ENCODE measurements around the gene MPPE1.

DNA sequence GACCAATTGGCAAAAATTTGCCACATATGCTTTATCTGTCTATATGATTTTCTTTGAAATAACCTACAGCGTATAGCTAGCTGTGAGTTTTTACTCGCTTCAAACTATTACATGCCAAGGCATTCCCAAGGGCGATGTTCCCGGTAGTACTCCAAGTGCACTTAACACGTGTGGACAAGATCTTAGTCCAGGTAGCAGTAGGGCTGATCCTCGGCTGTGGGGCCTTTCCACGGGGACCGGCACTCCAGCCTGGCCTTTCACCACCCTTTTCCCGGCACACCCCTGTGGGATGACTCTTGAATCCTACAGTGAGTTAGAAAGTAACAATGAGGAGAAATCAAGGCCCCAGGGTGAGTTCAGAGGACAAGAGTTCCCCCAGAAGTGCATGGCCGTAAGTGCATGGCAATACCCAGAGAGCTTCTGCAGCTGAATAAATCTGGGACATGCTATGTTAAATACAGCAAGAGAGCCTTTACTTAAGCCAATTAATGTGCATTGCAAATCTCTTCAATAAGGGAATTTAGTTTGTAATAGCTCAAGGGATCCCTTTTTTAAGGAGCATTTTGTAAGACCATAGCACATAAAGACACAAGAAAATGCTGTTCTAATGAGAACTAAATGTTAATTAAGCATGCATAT lies 30.5 kb downstream of the MPPE1 start:
- TF ChIP-seq POLR2A (IDR thresholded peaks at IDR 0.05) (no peak), EP300 (IDR thresholded peaks at IDR 0.05) (no peak), POLR2AphosphoS5 (IDR thresholded peaks at IDR 0.05) (no peak)
- TF ChIP-seq, protein P1, sequence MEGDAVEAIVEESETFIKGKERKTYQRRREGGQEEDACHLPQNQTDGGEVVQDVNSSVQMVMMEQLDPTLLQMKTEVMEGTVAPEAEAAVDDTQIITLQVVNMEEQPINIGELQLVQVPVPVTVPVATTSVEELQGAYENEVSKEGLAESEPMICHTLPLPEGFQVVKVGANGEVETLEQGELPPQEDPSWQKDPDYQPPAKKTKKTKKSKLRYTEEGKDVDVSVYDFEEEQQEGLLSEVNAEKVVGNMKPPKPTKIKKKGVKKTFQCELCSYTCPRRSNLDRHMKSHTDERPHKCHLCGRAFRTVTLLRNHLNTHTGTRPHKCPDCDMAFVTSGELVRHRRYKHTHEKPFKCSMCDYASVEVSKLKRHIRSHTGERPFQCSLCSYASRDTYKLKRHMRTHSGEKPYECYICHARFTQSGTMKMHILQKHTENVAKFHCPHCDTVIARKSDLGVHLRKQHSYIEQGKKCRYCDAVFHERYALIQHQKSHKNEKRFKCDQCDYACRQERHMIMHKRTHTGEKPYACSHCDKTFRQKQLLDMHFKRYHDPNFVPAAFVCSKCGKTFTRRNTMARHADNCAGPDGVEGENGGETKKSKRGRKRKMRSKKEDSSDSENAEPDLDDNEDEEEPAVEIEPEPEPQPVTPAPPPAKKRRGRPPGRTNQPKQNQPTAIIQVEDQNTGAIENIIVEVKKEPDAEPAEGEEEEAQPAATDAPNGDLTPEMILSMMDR (IDR thresholded peaks at IDR 0.05), result no peak

Measured in upper lobe of left lung (tissue), 4 donors.